ENCODE results near the gene SIGLEC1. TPM values are rescaled to one million over a fixed set of nuclear protein-coding genes. Genes with fewer than 3 reads are reported as not detected.

SIGLEC1 gene
- total RNA-seq, 2 experiments from 2014 or later, result 0.08 to 0.11 TPM

DNA sequence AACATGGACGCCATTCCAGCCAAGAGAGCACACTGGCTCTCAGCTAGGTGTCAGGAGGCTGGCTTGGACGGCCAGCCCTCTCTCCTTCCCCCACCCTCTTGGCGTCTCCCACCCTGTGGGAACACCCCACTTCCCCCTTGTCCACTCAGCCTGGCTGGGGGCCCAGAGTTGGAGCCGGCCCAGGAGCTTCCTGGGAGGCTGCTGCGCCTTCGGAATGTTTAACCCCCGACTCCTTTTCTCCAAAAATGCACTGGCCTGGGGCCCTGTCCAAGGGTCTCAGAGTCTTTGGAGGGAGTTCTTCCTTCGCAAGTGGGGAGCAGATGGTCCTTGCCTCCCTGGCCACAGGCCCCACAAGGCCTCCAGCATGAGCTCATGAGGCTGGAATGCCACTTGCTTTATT lies 34.7 kb downstream of the SIGLEC1 start:
- POLR2A ChIA-PET, result interaction anchor here (1.1 kb wide), 1 partner anchor 90 kb away, joined by 4 read pairs; the partner anchor contains the start of gene ADISSP
- ATAC-seq (ENCODE audit: poor library complexity) (no peak), DNase-seq (no peak)
- H3K4me3 Mint-ChIP-seq, result no peak overlapping the region
- Histone ChIP-seq H3K4me3 (ENCODE audit: low read length) (no peak overlapping the region), H3K27ac (ENCODE audit: low read depth in 1 of 2, low read length in 2 of 2) (no peak overlapping the region), H3K36me3 (ENCODE audit: insufficient read depth, low read length) (no peaks in the 10 kb centered on the region), H3K27me3 (ENCODE audit: control insufficient read depth in 1 of 2, insufficient read depth in 2 of 2, low read length in 2 of 2) (peaks cover 45 to 50% of the 10 kb centered on the region in 2 experiments), H3K4me1 (ENCODE audit: insufficient read depth, low read length) (peaks cover 13% of the 10 kb centered on the region), H3K9me3 (ENCODE audit: control insufficient read depth in 1 of 2, insufficient read depth in 1 of 2, low read length in 2 of 2) (peaks cover 0 to 14% of the 10 kb centered on the region in 2 experiments)
- H3K27ac Mint-ChIP-seq, result no peak overlapping the region
- CTCF ChIA-PET, result interaction anchor here (2.0 to 2.4 kb wide), 2 partner anchors 33 to 177 kb away, joined by 11 to 18 read pairs; no protein-coding TSS in a partner anchor
- intact Hi-C loops (cut with DNase I, micrococcal nuclease), result loop anchor here (2.0 to 5.0 kb wide), 5 partner anchors 90 to 915 kb away; partner anchors contain the start of gene ADISSP (in 1 of the 2)
- H3K4me1 Mint-ChIP-seq (ENCODE audit: low read depth), result peaks cover 5% of the 10 kb centered on the region
- TF ChIP-seq CTCF (IDR thresholded peaks at IDR 0.05), result no peak
- no peaks in the 10 kb centered on the region for H3K9me3 Mint-ChIP-seq
- peaks cover 62% of the 10 kb centered on the region for H3K27me3 Mint-ChIP-seq
- no peaks in the 10 kb centered on the region for H3K36me3 Mint-ChIP-seq (ENCODE audit: low read depth)

- DNase-seq (no peak), ATAC-seq (ENCODE audit: poor library complexity) (no peak)
- Mint-ChIP-seq H3K27ac (no peak overlapping the region), H3K27me3 (peaks cover 60% of the 10 kb centered on the region), H3K9me3 (no peaks in the 10 kb centered on the region), H3K36me3 (ENCODE audit: low read depth) (no peaks in the 10 kb centered on the region), H3K4me1 (ENCODE audit: low read depth) (peaks cover 5% of the 10 kb centered on the region), H3K4me3 (no peak overlapping the region)
- H3K27ac ChIP-seq (ENCODE audit: low read depth in 1 of 2, low read length in 2 of 2), result no peak overlapping the region
- intact Hi-C loops (cut with DNase I, micrococcal nuclease), result loop anchor here in 1 of 2 experiments (5.0 kb wide), 2 partner anchors 92 to 917 kb away; partner anchors contain the start of gene ADISSP
- no peaks in the 10 kb centered on the region for H3K36me3 ChIP-seq (ENCODE audit: insufficient read depth, low read length)
- ChIA-PET POLR2A (no interaction called here), CTCF (interaction anchor here (2.4 kb wide), 1 partner anchor 35 kb away, joined by 18 read pairs; no protein-coding TSS in a partner anchor)
- H3K4me3 ChIP-seq (ENCODE audit: low read length), result no peak overlapping the region
- peaks cover 40 to 52% of the 10 kb centered on the region in 2 experiments for H3K27me3 ChIP-seq (ENCODE audit: control insufficient read depth in 1 of 2, insufficient read depth in 2 of 2, low read length in 2 of 2)
- H3K9me3 ChIP-seq (ENCODE audit: control insufficient read depth in 1 of 2, insufficient read depth in 1 of 2, low read length in 2 of 2), result peaks cover 0 to 21% of the 10 kb centered on the region in 2 experiments
- peaks cover 18% of the 10 kb centered on the region for H3K4me1 ChIP-seq (ENCODE audit: insufficient read depth, low read length)
- no peak for TF ChIP-seq CTCF (IDR thresholded peaks at IDR 0.05)
These were observed 37.2 kb downstream of the SIGLEC1 start for GRCh38 chr20:3674995-3675900.

GRCh38 chr20:3674447-3674846 lies 38.0 kb downstream of the SIGLEC1 start:
- Histone ChIP-seq H3K27me3 (ENCODE audit: control insufficient read depth in 1 of 2, insufficient read depth in 2 of 2, low read length in 2 of 2) (peaks cover 35 to 45% of the 10 kb centered on the region in 2 experiments), H3K4me1 (ENCODE audit: insufficient read depth, low read length) (peaks cover 18% of the 10 kb centered on the region), H3K27ac (ENCODE audit: low read depth in 1 of 2, low read length in 2 of 2) (no peak overlapping the region), H3K9me3 (ENCODE audit: control insufficient read depth in 1 of 2, insufficient read depth in 1 of 2, low read length in 2 of 2) (peaks cover 0 to 21% of the 10 kb centered on the region in 2 experiments), H3K4me3 (ENCODE audit: low read length) (no peak overlapping the region), H3K36me3 (ENCODE audit: insufficient read depth, low read length) (no peaks in the 10 kb centered on the region)
- no peak for ATAC-seq (ENCODE audit: poor library complexity)
- no peak overlapping the region for H3K27ac Mint-ChIP-seq
- intact Hi-C loops (cut with DNase I, micrococcal nuclease), result no loop called here
- ChIA-PET POLR2A (no interaction called here), CTCF (no interaction called here)
- peaks cover 61% of the 10 kb centered on the region for H3K27me3 Mint-ChIP-seq
- no peaks in the 10 kb centered on the region for H3K36me3 Mint-ChIP-seq (ENCODE audit: low read depth)
- no peak overlapping the region for H3K4me3 Mint-ChIP-seq
- no peak for TF ChIP-seq CTCF (IDR thresholded peaks at IDR 0.05)
- H3K9me3 Mint-ChIP-seq, result no peaks in the 10 kb centered on the region
- H3K4me1 Mint-ChIP-seq (ENCODE audit: low read depth), result peaks cover 5% of the 10 kb centered on the region
- DNase-seq, result no peak
